HEK293 (cell line): ENCODE measurements around the gene SUSD4.

ENCODE experiments used
- CTCF ChIA-PET: fragments of 350-600 bp; formaldehyde crosslinking; extraction: SDS; loops from one replicate; lab custom pipeline; 2021; ENCODE audit warnings: antibody characterized with exemption; lab: Yijun Ruan, JAX
- POLR2A ChIA-PET: fragments of 300-600 bp; formaldehyde crosslinking; extraction: SDS; loops from one replicate; lab custom pipeline; 2020; ENCODE audit warnings: antibody characterized with exemption, inconsistent platforms; lab: Yijun Ruan, JAX
- H3K27ac ChIP-seq: fragments of 200-500 bp; sonication (Bioruptor generic); 2 replicates; pipeline ENCODE4 v1.5.1; 2014; ENCODE audit warnings: low read depth, low read length, control low read depth, inconsistent platforms; ENCODE audit errors: extremely low read depth
- H3K36me3 ChIP-seq, 2 experiments: fragments of 200-500 bp in 1 of 2; sonication (Bioruptor generic) in 1 of 2; 1 replicate in 1 of 2; 2 replicates in 1 of 2; pipeline ENCODE4 v1.5.1; 2014 to 2017; ENCODE audit warnings: inconsistent platforms in 2 of 2, low read length in 2 of 2; ENCODE audit not compliant: control insufficient read depth in 2 of 2, insufficient read depth in 1 of 2
- H3K4me1 ChIP-seq: fragments of 200-500 bp; sonication (Bioruptor generic); 2 replicates; pipeline ENCODE4 v1.5.1; 2014; ENCODE audit warnings: mild to moderate bottlenecking, low read length, inconsistent platforms; ENCODE audit not compliant: control insufficient read depth, insufficient read depth
- H3K4me3 ChIP-seq: 2 replicates; pipeline ENCODE4 v1.5.1; 2011; ENCODE audit warnings: low read depth, mild to moderate bottlenecking, control low read depth, low read length, moderate library complexity
- H3K9me3 ChIP-seq: fragments of 200-500 bp; sonication (Bioruptor generic); 2 replicates; pipeline ENCODE4 v1.5.1; 2014; ENCODE audit warnings: low read depth, low read length, inconsistent platforms; ENCODE audit not compliant: control insufficient read depth, insufficient read depth
- EGR2 ChIP-seq: fragments of 450-650 bp; formaldehyde crosslinking; IDR thresholded peaks from 2 replicates; pipeline ENCODE4 v1.5.1; 2016; ENCODE audit warnings: low read depth, missing biosample characterization, missing genetic modification characterization
- ELK4 ChIP-seq: IDR thresholded peaks from 2 replicates; pipeline ENCODE4 v1.6.1; 2011; ENCODE audit warnings: mild to moderate bottlenecking, low read depth, low read length, borderline replicate concordance
- IKZF3 ChIP-seq: fragments of 450-650 bp; IDR thresholded peaks from 2 replicates; pipeline ENCODE4 v1.5.0; 2018; ENCODE audit warnings: missing biosample characterization, mild to moderate bottlenecking, missing genetic modification characterization, moderate library complexity
- MZF1 ChIP-seq: fragments of 450-650 bp; formaldehyde crosslinking; IDR thresholded peaks from 2 replicates; pipeline ENCODE4 v1.5.1; 2017; ENCODE audit warnings: missing biosample characterization, missing genetic modification characterization, borderline replicate concordance
- PRDM1 ChIP-seq: fragments of 450-650 bp; formaldehyde crosslinking; IDR thresholded peaks from 2 replicates; pipeline ENCODE4; 2016; ENCODE audit warnings: missing biosample characterization, missing genetic modification characterization
- SCRT1 ChIP-seq: fragments of 450-650 bp; formaldehyde crosslinking; IDR thresholded peaks from 2 replicates; pipeline ENCODE4 v1.5.1; 2016; ENCODE audit warnings: missing biosample characterization, missing genetic modification characterization, borderline replicate concordance
- ZNF10 ChIP-seq: fragments of 450-650 bp; formaldehyde crosslinking; IDR thresholded peaks from 2 replicates; pipeline ENCODE4 v1.5.1; 2017; ENCODE audit warnings: missing biosample characterization, missing genetic modification characterization
- ZNF221 ChIP-seq: fragments of 450-650 bp; formaldehyde crosslinking; IDR thresholded peaks from 2 replicates; pipeline ENCODE4 v1.5.1; 2017; ENCODE audit warnings: missing biosample characterization, missing genetic modification characterization, borderline replicate concordance
- ZNF223 ChIP-seq: fragments of 450-650 bp; formaldehyde crosslinking; IDR thresholded peaks from 2 replicates; pipeline ENCODE4 v1.5.1; 2016; ENCODE audit warnings: missing biosample characterization, missing genetic modification characterization
- ZNF239 ChIP-seq: fragments of 450-650 bp; formaldehyde crosslinking; IDR thresholded peaks from 2 replicates; pipeline ENCODE4 v1.5.1; 2016; ENCODE audit warnings: missing biosample characterization, missing genetic modification characterization
- ZNF404 ChIP-seq: fragments of 450-650 bp; formaldehyde crosslinking; IDR thresholded peaks from 2 replicates; pipeline ENCODE4 v1.5.1; 2017; ENCODE audit warnings: missing biosample characterization, missing genetic modification characterization
- ZNF433 ChIP-seq: fragments of 450-650 bp; formaldehyde crosslinking; IDR thresholded peaks from 2 replicates; pipeline ENCODE4 v1.5.1; 2016; ENCODE audit warnings: missing biosample characterization, missing genetic modification characterization, low read depth
- ZNF449 ChIP-seq: fragments of 450-650 bp; formaldehyde crosslinking; IDR thresholded peaks from 2 replicates; pipeline ENCODE4 v1.5.1; 2017; ENCODE audit warnings: missing biosample characterization, mild to moderate bottlenecking, missing genetic modification characterization, moderate library complexity
- ZNF473 ChIP-seq: fragments of 450-650 bp; formaldehyde crosslinking; IDR thresholded peaks from 2 replicates; pipeline ENCODE4 v1.5.1; 2017; ENCODE audit warnings: missing biosample characterization, missing genetic modification characterization
- ZNF518A ChIP-seq: fragments of 450-650 bp; formaldehyde crosslinking; conservative IDR thresholded peaks from 2 replicates; pipeline ENCODE4 v1.5.1; 2016; ENCODE audit warnings: low read depth, missing biosample characterization, missing genetic modification characterization
- ZNF585B ChIP-seq: fragments of 450-650 bp; formaldehyde crosslinking; IDR thresholded peaks from 2 replicates; pipeline ENCODE4 v1.5.1; 2016; ENCODE audit warnings: missing biosample characterization, missing genetic modification characterization
- ZNF639 ChIP-seq: fragments of 450-650 bp; formaldehyde crosslinking; IDR thresholded peaks from 2 replicates; pipeline ENCODE4 v1.5.1; 2016; ENCODE audit warnings: missing biosample characterization, missing genetic modification characterization
- TF ChIP-seq, protein P1 (sequence below): fragments of 450-650 bp; formaldehyde crosslinking; IDR thresholded peaks from 2 replicates; pipeline ENCODE4 v1.5.1; 2016; ENCODE audit warnings: missing biosample characterization, missing genetic modification characterization

Gene SUSD4

DNA sequence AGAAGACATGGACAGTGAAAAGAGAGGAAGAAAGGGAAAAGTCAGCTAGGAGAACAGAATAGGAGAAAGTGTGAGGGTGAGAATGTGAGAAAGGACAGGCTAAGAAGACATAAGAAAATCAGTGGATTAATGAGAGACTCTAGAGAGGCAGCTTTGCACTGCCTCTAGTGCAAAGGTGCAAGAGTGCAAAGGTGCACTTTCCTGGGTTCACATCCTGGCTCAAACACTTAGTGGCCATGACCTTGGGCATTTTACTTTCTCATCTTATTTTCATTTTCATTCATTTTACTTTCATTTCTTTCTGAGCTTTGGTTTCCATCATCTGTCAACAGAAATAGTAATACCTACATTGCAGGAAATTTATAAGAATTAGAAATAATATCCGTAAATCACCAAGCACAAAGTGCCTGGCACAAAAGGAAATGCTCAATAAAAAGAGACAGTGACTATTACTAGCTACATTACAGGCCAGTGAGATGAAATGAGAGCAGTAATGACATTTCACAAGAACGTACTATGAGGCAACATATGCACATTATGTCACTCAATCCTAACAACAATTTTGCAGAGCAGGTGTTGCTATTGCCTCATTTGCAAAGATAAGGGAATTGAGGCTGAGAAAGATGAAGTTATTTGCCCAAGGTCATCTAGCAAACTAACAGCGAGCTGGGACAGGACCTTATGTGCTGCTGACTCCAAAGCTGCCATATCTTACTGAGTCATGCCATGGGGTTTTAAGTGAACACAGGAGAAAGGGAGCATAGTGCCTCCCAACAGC lies 113.9 kb downstream of the SUSD4 start:
- Histone ChIP-seq H3K4me1 (no peaks in the 10 kb centered on the region), H3K4me3 (no peak overlapping the region), H3K36me3 (no peaks in the 10 kb centered on the region), H3K27ac (no peak overlapping the region), H3K9me3 (no peaks in the 10 kb centered on the region)
- no peak for TF ChIP-seq ZNF518A (tag by site-specific recombination)
- TF ChIP-seq ZNF585B (tag by site-specific recombination), result 0 out of 2 replicates have a peak, but pooled peaks have one; percentile 15
- TF ChIP-seq PRDM1, result peak; percentile 97
- ChIA-PET CTCF (interaction anchor here (0.7 kb wide), 1 partner anchor 108 kb away, joined by 3 read pairs; no protein-coding TSS in a partner anchor), POLR2A (no interaction called here)

- ChIA-PET POLR2A (no interaction called here), CTCF (interaction anchor here (0.7 kb wide), 1 partner anchor 296 kb away, joined by 3 read pairs; no protein-coding TSS in a partner anchor)
- TF ChIP-seq ZNF10 (no peak), ZNF221 (tag by site-specific recombination) (no peak), ELK4 (no peak), IKZF3 (tag by site-specific recombination) (no peak), ZNF433 (no peak), ZNF223 (tag by site-specific recombination) (no peak), ZNF239 (tag by site-specific recombination) (no peak), ZNF404 (tag by site-specific recombination) (no peak), EGR2 (no peak), ZNF639 (tag by site-specific recombination) (no peak), SCRT1 (no peak), MZF1 (tag by site-specific recombination) (no peak), ZNF473 (tag by site-specific recombination) (no peak), ZNF449 (tag by site-specific recombination) (no peak)
- TF ChIP-seq, protein P1, sequence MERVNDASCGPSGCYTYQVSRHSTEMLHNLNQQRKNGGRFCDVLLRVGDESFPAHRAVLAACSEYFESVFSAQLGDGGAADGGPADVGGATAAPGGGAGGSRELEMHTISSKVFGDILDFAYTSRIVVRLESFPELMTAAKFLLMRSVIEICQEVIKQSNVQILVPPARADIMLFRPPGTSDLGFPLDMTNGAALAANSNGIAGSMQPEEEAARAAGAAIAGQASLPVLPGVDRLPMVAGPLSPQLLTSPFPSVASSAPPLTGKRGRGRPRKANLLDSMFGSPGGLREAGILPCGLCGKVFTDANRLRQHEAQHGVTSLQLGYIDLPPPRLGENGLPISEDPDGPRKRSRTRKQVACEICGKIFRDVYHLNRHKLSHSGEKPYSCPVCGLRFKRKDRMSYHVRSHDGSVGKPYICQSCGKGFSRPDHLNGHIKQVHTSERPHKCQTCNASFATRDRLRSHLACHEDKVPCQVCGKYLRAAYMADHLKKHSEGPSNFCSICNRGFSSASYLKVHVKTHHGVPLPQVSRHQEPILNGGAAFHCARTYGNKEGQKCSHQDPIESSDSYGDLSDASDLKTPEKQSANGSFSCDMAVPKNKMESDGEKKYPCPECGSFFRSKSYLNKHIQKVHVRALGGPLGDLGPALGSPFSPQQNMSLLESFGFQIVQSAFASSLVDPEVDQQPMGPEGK (tag by site-specific recombination), result no peak
- Histone ChIP-seq H3K36me3 (no peaks in the 10 kb centered on the region), H3K9me3 (no peaks in the 10 kb centered on the region), H3K27ac (no peak overlapping the region), H3K4me3 (no peak overlapping the region), H3K4me1 (peaks cover 3% of the 10 kb centered on the region; the same call in 1 of the 2 replicates)
Measured at GRCh38 chr1:223248770-223249140, 115.2 kb downstream of the SUSD4 start.
